HepG2 (cell line): ENCODE results near the gene GLG1. TPM values are rescaled to one million over a fixed set of nuclear protein-coding genes. Genes with fewer than 3 reads are reported as not detected.

Experiments
- ADNP ChIP-seq: sonication (generic); formaldehyde crosslinking; IDR thresholded peaks from 2 replicates; pipeline ENCODE4 v1.4.0; 2020; ENCODE audit warnings: missing genetic modification reagents
- EP300 ChIP-seq, 3 experiments: sonication (generic) in 1 of 3; formaldehyde crosslinking in 1 of 3; IDR thresholded peaks; 2 replicates each; pipeline versions ENCODE4 v1.5.1 to v1.6.1; 2011 to 2020; ENCODE audit warnings: low read depth in 2 of 3, low read length in 2 of 3, borderline replicate concordance in 1 of 3, improper control_type of control experiment in 1 of 3, mild to moderate bottlenecking in 1 of 3, missing genetic modification reagents in 1 of 3, moderate library complexity in 1 of 3
- ESRRA ChIP-seq: sonication (generic); formaldehyde crosslinking; IDR thresholded peaks from 2 replicates; pipeline ENCODE4 v1.5.1; 2020; ENCODE audit warnings: mild to moderate bottlenecking, low read depth, missing genetic modification reagents
- FOSL2 ChIP-seq: sonication (generic); formaldehyde crosslinking; IDR thresholded peaks from 2 replicates; pipeline ENCODE4 v1.4.0; 2020; ENCODE audit warnings: missing genetic modification reagents
- IRF2 ChIP-seq: IDR thresholded peaks from 2 replicates; pipeline ENCODE4 v1.6.1; 2018; ENCODE audit warnings: missing genetic modification reagents, missing compliant biosample characterization
- KLF16 ChIP-seq, 2 experiments: sonication (generic) in 1 of 2; formaldehyde crosslinking in 1 of 2; IDR thresholded peaks; 2 replicates each; pipeline versions ENCODE4 v1.6.1 to v1.8.0; 2016 to 2023; ENCODE audit warnings: missing genetic modification reagents in 2 of 2, missing compliant biosample characterization in 1 of 2
- NCOA2 ChIP-seq: sonication (generic); formaldehyde crosslinking; IDR thresholded peaks from 2 replicates; pipeline ENCODE4 v1.8.0; 2022; ENCODE audit warnings: inconsistent platforms
- NFRKB ChIP-seq: fragments of 450-650 bp; IDR thresholded peaks from 2 replicates; pipeline ENCODE4 v1.6.1; 2017
- POLR2AphosphoS2 ChIP-seq: IDR thresholded peaks from 2 replicates; pipeline ENCODE4 v1.6.1; 2011; ENCODE audit warnings: low read depth, low read length, improper control_type of control experiment
- PRDM15 ChIP-seq: sonication (generic); formaldehyde crosslinking; IDR thresholded peaks from 2 replicates; pipeline ENCODE4 v1.4.0; 2020; ENCODE audit warnings: missing genetic modification reagents
- SOX13 ChIP-seq, 3 experiments: fragments of 450-650 bp in 1 of 3; sonication (generic) in 1 of 3; formaldehyde crosslinking in 1 of 3; IDR thresholded peaks in 2 of 3; conservative IDR thresholded peaks in 1 of 3; 2 replicates each; pipeline versions ENCODE4 v1.5.0 to v1.6.1; 2016 to 2020; ENCODE audit warnings: antibody characterized with exemption in 1 of 3, mild to moderate bottlenecking in 1 of 3, missing compliant biosample characterization in 1 of 3, missing genetic modification reagents in 1 of 3, moderate library complexity in 1 of 3
- ZBTB20 ChIP-seq: sonication (generic); formaldehyde crosslinking; IDR thresholded peaks from 2 replicates; pipeline ENCODE4 v1.8.1; 2023; ENCODE audit warnings: missing genetic modification reagents, low read depth, mild to moderate bottlenecking, borderline replicate concordance
- ZMYM4 ChIP-seq: sonication (generic); formaldehyde crosslinking; IDR thresholded peaks from 2 replicates; pipeline ENCODE4 v1.8.1; 2023; ENCODE audit warnings: mild to moderate bottlenecking, missing genetic modification reagents
- ZNF124 ChIP-seq: sonication (generic); formaldehyde crosslinking; IDR thresholded peaks from 2 replicates; pipeline ENCODE4 v1.4.0; 2020; ENCODE audit warnings: missing genetic modification reagents
- ZNF30 ChIP-seq: sonication (generic); formaldehyde crosslinking; IDR thresholded peaks from 2 replicates; pipeline ENCODE4 v1.5.0; 2020; ENCODE audit warnings: mild to moderate bottlenecking, missing genetic modification reagents
- ZNF577 ChIP-seq: sonication (generic); formaldehyde crosslinking; IDR thresholded peaks from 2 replicates; pipeline ENCODE4 v1.4.0; 2020; ENCODE audit warnings: mild to moderate bottlenecking, low read depth, missing genetic modification reagents, borderline replicate concordance
- ZNF614 ChIP-seq: IDR thresholded peaks from 2 replicates; pipeline ENCODE4 v1.6.1; 2018; ENCODE audit warnings: missing biosample characterization, missing genetic modification reagents, inconsistent platforms, borderline replicate concordance
- ZNF616 ChIP-seq: sonication (generic); formaldehyde crosslinking; IDR thresholded peaks from 2 replicates; pipeline ENCODE4 v1.5.0; 2020; ENCODE audit warnings: low read depth, mild to moderate bottlenecking, missing genetic modification reagents
- polyA plus RNA-seq, 8 experiments: library from polyadenylated mRNA; depleted of rRNA in 3 of 8; stranded (reverse) in 7 of 8; unstranded in 1 of 8; fragments of >200 nt; fragmentation: Illumina TruSeq in 4 of 8; extraction: Trizol in 4 of 8; gene quantifications; 2 replicates each; pipeline versions ENCODE4 v1.2.1 to v1.2.3, GENCODE V29; 2011 to 2016; ENCODE audit warnings: low read depth in 4 of 8, missing spikeins in 1 of 8, mixed read lengths in 1 of 8; ENCODE audit not compliant: insufficient read depth in 1 of 8
- total RNA-seq, 5 experiments: library from RNA; depleted of rRNA; stranded (reverse); fragments of >200 nt; fragmentation: Illumina TruSeq; extraction: Trizol; gene quantifications; 2 replicates each; pipeline ENCODE4 v1.2.3, GENCODE V29; 2016; ENCODE audit warnings: low read depth in 1 of 5
- TF ChIP-seq, protein P1 (sequence below): sonication (generic); formaldehyde crosslinking; IDR thresholded peaks from 2 replicates; pipeline ENCODE4 v1.5.0; 2020; ENCODE audit warnings: mild to moderate bottlenecking, low read depth, missing genetic modification reagents, borderline replicate concordance
- TF ChIP-seq, protein P2 (sequence below): sonication (generic); formaldehyde crosslinking; conservative IDR thresholded peaks from 2 replicates; pipeline ENCODE4 v1.8.1; 2023; ENCODE audit warnings: missing genetic modification reagents
- TF ChIP-seq, protein P3 (sequence below): sonication (generic); formaldehyde crosslinking; IDR thresholded peaks from 2 replicates; pipeline ENCODE4 v1.4.0; 2020; ENCODE audit warnings: missing genetic modification reagents

GLG1 gene
- total and polyA plus RNA-seq, 2 of the 13 experiments (the other 11 are each of a cell fraction or from before 2014, with no cell fraction given), result 87.7 to 141 TPM

GRCh38 chr16:74455619-74456289 is 151.2 kb downstream of the GLG1 start (continued):
- TF ChIP-seq PRDM15 (CRISPR knock-in tag) (no peak), POLR2AphosphoS2 (no peak), NFRKB (no peak), IRF2 (CRISPR knock-in tag) (no peak), EP300 (IDR thresholded peaks at IDR 0.05; ENCODE audit: low read depth in 2 of 2, low read length in 2 of 2) (peak in 1 of 2 experiments; percentile 45; a peak in 1 of 4 replicates), EP300 (CRISPR knock-in tag; IDR thresholded peaks at IDR 0.05; ENCODE audit: borderline replicate concordance) (no peak; the same call in 1 of the 2 replicates), ZNF124 (CRISPR knock-in tag) (peak; percentile 29; the same call in 1 of the 2 replicates), ADNP (no peak), ESRRA (0 out of 2 replicates have a peak, but pooled peaks have one; percentile 40), ZNF616 (CRISPR knock-in tag) (no peak), ZNF577 (CRISPR knock-in tag) (no peak), NCOA2 (CRISPR knock-in tag) (peak; percentile 50; the same call in 1 of the 2 replicates), ZMYM4 (CRISPR knock-in tag) (peak; percentile 62; the same call in 1 of the 2 replicates), SOX13 (IDR thresholded peaks at IDR 0.05) (no peak), SOX13 (CRISPR knock-in tag; conservative IDR thresholded peaks at IDR 0.05 in 1 of 2, IDR thresholded peaks at IDR 0.05 in 1 of 2) (peak in 1 of 2 experiments; percentile 66; a peak in 2 of 4 replicates), KLF16 (CRISPR knock-in tag; IDR thresholded peaks at IDR 0.05) (peak in 1 of 2 experiments; percentile 60; a peak in 1 of 4 replicates), ZNF30 (CRISPR knock-in tag) (no peak), ZBTB20 (CRISPR knock-in tag) (peak; percentile 61; the same call in 1 of the 2 replicates), FOSL2 (CRISPR knock-in tag) (peak; percentile 75), ZNF614 (CRISPR knock-in tag) (peak; percentile 76; the same call in 1 of the 2 replicates)
- TF ChIP-seq, protein P1, sequence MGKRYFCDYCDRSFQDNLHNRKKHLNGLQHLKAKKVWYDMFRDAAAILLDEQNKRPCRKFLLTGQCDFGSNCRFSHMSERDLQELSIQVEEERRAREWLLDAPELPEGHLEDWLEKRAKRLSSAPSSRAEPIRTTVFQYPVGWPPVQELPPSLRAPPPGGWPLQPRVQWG (CRISPR knock-in tag), result no peak
- TF ChIP-seq, protein P2, sequence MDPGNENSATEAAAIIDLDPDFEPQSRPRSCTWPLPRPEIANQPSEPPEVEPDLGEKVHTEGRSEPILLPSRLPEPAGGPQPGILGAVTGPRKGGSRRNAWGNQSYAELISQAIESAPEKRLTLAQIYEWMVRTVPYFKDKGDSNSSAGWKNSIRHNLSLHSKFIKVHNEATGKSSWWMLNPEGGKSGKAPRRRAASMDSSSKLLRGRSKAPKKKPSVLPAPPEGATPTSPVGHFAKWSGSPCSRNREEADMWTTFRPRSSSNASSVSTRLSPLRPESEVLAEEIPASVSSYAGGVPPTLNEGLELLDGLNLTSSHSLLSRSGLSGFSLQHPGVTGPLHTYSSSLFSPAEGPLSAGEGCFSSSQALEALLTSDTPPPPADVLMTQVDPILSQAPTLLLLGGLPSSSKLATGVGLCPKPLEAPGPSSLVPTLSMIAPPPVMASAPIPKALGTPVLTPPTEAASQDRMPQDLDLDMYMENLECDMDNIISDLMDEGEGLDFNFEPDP (CRISPR knock-in tag), result no peak
- TF ChIP-seq, protein P3, sequence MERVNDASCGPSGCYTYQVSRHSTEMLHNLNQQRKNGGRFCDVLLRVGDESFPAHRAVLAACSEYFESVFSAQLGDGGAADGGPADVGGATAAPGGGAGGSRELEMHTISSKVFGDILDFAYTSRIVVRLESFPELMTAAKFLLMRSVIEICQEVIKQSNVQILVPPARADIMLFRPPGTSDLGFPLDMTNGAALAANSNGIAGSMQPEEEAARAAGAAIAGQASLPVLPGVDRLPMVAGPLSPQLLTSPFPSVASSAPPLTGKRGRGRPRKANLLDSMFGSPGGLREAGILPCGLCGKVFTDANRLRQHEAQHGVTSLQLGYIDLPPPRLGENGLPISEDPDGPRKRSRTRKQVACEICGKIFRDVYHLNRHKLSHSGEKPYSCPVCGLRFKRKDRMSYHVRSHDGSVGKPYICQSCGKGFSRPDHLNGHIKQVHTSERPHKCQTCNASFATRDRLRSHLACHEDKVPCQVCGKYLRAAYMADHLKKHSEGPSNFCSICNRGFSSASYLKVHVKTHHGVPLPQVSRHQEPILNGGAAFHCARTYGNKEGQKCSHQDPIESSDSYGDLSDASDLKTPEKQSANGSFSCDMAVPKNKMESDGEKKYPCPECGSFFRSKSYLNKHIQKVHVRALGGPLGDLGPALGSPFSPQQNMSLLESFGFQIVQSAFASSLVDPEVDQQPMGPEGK, result no peak; the same call in 1 of the 2 replicates
